Cardiac muscle cell (in vitro differentiated cells and primary cell): ENCODE data around the gene CTDNEP1. TPM values are rescaled to one million over a fixed set of nuclear protein-coding genes. Genes with fewer than 3 reads are reported as not detected.

Experiments
- DNase-seq, 2 donors: peaks; one replicate each; pipeline versions ENCODE4 v3.0.0 to v3.0.0-alpha.2; 2010 to 2017; ENCODE audit warnings: low read depth in 1 of 2, low spot score in 1 of 2
- H3K27ac ChIP-seq: fragments of 200-600 bp; sonication (generic); 2 replicates; pipeline ENCODE4 v1.5.1; 2016
- H3K27me3 ChIP-seq: fragments of 200-600 bp; sonication (generic); 2 replicates; pipeline ENCODE4 v1.6.0; 2016; ENCODE audit warnings: control low read depth
- H3K36me3 ChIP-seq: fragments of 200-600 bp; sonication (generic); 2 replicates; pipeline ENCODE4 v1.5.1; 2016; ENCODE audit warnings: control low read depth
- H3K4me1 ChIP-seq: fragments of 200-600 bp; sonication (generic); 2 replicates; pipeline ENCODE4 v1.8.1; 2017; ENCODE audit warnings: low read depth, mild to moderate bottlenecking, mixed run types
- H3K4me3 ChIP-seq: fragments of 200-600 bp; sonication (generic); 2 replicates; pipeline ENCODE4 v1.5.1; 2016; ENCODE audit warnings: mild to moderate bottlenecking
- H3K9me3 ChIP-seq: fragments of 200-600 bp; sonication (generic); 2 replicates; pipeline ENCODE4 v1.5.1; 2017; ENCODE audit warnings: low read depth, mild to moderate bottlenecking, control low read depth
- CTCF ChIP-seq: IDR thresholded peaks from 2 replicates; pipeline ENCODE4 v1.5.1; 2012; ENCODE audit warnings: low read depth, mild to moderate bottlenecking, low read length
- polyA plus RNA-seq: library from polyadenylated mRNA; unstranded; fragments of >200 nt; fragmentation: Nextera tagmentation; extraction: Ambion mirVana; gene quantifications from 2 replicates; pipeline ENCODE4 v1.2.1, GENCODE V29; 2016
- total RNA-seq: library from RNA; depleted of rRNA; stranded (reverse); fragments of >200 nt; gene quantifications from 2 replicates; pipeline ENCODE4 v1.2.3, GENCODE V29; 2016

Gene CTDNEP1
- total and polyA plus RNA-seq, 2 experiments from 2014 or later, result 78.3 to 98.6 TPM

DNA sequence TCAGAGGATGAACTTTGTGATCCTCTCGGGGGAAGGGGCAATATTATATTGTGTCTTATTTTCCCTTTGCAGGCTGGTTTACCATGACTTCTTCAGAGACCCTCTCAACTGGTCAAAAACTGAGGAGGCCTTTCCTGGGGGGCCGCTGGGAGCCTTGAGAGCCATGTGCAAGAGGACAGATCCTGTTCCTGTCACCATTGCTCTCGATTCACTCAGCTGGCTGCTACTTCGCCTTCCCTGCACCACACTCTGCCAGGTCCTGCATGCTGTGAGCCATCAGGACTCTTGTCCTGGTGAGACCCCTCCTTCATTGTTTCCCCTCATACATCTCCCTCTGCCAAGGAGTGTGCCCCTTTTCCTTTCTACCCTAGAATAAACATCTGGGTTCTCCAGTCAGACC is 3.0 kb upstream of the CTDNEP1 start:
- H3K27ac ChIP-seq, result no peak overlapping the region
- H3K9me3 ChIP-seq, result no peaks in the 10 kb centered on the region
- TF ChIP-seq CTCF, result no peak
- H3K36me3 ChIP-seq, result peaks cover 22% of the 10 kb centered on the region
- H3K4me1 ChIP-seq, result peaks cover 8% of the 10 kb centered on the region
- no peaks in the 10 kb centered on the region for H3K27me3 ChIP-seq
- DNase-seq, result no peak
- H3K4me3 ChIP-seq, result no peak overlapping the region

GRCh38 chr17:7253082-7253481 is 1.5 kb upstream of the CTDNEP1 start:
- H3K4me1 ChIP-seq, result peaks cover 19% of the 10 kb centered on the region
- peaks cover 14% of the 10 kb centered on the region for H3K36me3 ChIP-seq
- no peak for DNase-seq
- TF ChIP-seq CTCF, result no peak
- H3K27me3 ChIP-seq, result no peaks in the 10 kb centered on the region
- peak overlapping the region; percentile 99 for H3K27ac ChIP-seq
- H3K9me3 ChIP-seq, result no peaks in the 10 kb centered on the region
- peak overlapping the region; percentile 69 for H3K4me3 ChIP-seq

- H3K9me3 ChIP-seq, result no peaks in the 10 kb centered on the region
- H3K27me3 ChIP-seq, result no peaks in the 10 kb centered on the region
- peaks cover 19% of the 10 kb centered on the region for H3K4me1 ChIP-seq
- TF ChIP-seq CTCF, result peak; percentile 10
- H3K27ac ChIP-seq, result peak within 1 kb of the TSS; percentile 99
- peak; percentile 94 to 97 for DNase-seq
- H3K4me3 ChIP-seq, result peak within 1 kb of the TSS; percentile 69
- H3K36me3 ChIP-seq, result peaks cover 9% of the 10 kb centered on the region
These were observed 876 bp upstream of the CTDNEP1 start, which contains the start of gene ELP5 for GRCh38 chr17:7252176-7253043. ELP5 (plus strand) TSS chr17:7252215; CDS start chr17:7252551, 336 bp downstream.

DNA sequence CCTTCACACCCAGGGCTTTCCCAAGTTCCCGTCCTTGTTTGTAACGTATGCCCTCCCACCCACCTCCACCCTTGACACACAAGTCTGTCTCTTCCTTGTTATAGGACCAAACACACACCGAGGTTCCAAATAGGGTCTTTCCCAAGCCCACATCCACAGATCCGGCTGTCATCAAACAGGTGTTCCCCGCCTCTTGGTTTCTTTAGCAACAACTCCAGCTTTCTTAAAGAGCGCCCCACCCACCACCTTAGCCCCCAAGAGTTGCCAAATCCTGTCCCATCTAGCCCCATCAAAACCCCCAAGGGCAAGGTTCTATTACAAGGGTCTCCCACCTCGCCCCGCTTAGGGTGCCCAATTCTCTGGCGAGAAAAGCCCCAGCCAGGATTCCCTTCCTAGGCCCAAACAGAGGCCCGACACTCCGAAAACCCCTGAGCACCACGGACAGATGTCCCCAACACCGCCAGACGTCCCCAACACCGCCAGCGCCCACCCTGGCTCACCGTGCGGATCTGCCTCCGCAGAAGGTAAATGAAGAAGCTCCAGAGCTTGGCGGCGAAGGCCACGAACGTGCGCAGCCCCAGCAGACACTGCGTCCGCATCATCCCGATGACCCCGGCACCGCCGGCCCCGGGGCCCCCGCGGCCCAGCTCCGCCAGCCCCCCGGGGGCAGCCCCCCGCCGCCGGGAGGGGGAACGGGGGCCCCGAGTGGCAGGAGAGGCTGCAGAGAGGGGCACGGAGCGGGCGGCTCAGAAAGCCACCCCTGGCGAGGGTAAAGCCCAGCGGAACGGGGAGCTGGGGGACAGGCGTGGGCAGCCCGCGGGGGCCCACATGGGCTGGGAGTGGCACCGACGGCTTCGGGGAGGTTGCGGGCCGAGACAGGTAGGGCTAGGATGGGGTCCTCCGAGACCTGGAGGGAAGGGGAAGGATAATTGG is 573 bp downstream of the CTDNEP1 start:
- DNase-seq, result no peak
- Histone ChIP-seq H3K36me3 (peaks cover 11% of the 10 kb centered on the region), H3K4me1 (peaks cover 19% of the 10 kb centered on the region), H3K27ac (peak overlapping the region; percentile 99), H3K27me3 (no peaks in the 10 kb centered on the region), H3K4me3 (peak overlapping the region; percentile 69), H3K9me3 (no peaks in the 10 kb centered on the region)
- TF ChIP-seq CTCF, result no peak

DNA sequence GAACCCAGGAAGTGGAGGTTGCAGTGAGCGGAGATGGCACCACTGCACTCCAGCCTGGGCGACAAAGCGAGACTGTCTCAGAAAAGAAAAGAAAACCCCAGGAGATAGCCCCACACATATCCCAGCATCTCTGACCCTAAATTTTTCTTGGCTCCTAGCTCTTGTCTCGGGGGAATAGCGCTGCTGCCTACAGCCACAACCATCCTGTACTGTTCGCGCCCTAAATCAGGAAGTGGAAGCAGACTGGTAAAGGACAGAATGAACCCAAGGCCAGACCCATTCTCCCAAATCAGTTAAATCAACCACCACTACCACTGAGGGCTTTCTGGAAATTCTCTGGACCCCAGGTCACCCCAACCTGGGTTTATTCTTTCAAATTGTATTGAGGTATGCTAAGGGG is 1.7 kb downstream of the CTDNEP1 start:
- H3K4me3 ChIP-seq, result peak overlapping the region; percentile 69
- peaks cover 19% of the 10 kb centered on the region for H3K4me1 ChIP-seq
- no peaks in the 10 kb centered on the region for H3K9me3 ChIP-seq
- peak overlapping the region; percentile 99 for H3K27ac ChIP-seq
- TF ChIP-seq CTCF, result no peak
- no peak for DNase-seq
- no peaks in the 10 kb centered on the region for H3K27me3 ChIP-seq
- peaks cover 14% of the 10 kb centered on the region for H3K36me3 ChIP-seq
